B cell (primary cell): ENCODE data around the gene HMGCS1. TPM values are rescaled to one million over a fixed set of nuclear protein-coding genes. Genes with fewer than 3 reads are reported as not detected.

ENCODE experiments used
- ATAC-seq: fragments of 200-7000 bp; cut with Tn5 transposase; one replicate; pipeline ENCODE4 v1.10.0; 2021; ENCODE audit warnings: low read depth, mild to moderate bottlenecking, moderate number of reproducible peaks, moderate library complexity
- CTCF ChIA-PET: fragments of 350-600 bp; sonication (Branson Sonifier 250); formaldehyde crosslinking; loops from one replicate; lab custom pipeline; 2021; ENCODE audit warnings: antibody characterized with exemption, inconsistent platforms; lab: Charles Lee
- POLR2A ChIA-PET: fragments of 350-600 bp; sonication (Branson Sonifier 250); formaldehyde crosslinking; loops from one replicate; lab custom pipeline; 2021; ENCODE audit warnings: antibody characterized with exemption; lab: Charles Lee
- DNase-seq: peaks from one replicate; pipeline ENCODE4 v3.0.0; 2013
- H2AFZ ChIP-seq: 2 replicates; pipeline ENCODE4 v1.6.1; 2012; ENCODE audit warnings: mild to moderate bottlenecking, low read depth, low read length; ENCODE audit not compliant: insufficient read depth, poor library complexity, severe bottlenecking
- H3K27ac ChIP-seq, 2 donors: 1 replicate in 1 of 2; 2 replicates in 1 of 2; pipeline ENCODE4 v1.5.1; 2012 to 2013; ENCODE audit warnings: low read length in 2 of 2, mild to moderate bottlenecking in 2 of 2, moderate library complexity in 1 of 2
- H3K27me3 ChIP-seq, 4 experiments: fragments of 200-600 bp in 1 of 4; sonication (generic) in 1 of 4; replicated peaks in 1 of 4; 1 replicate in 2 of 4; 2 replicates in 2 of 4; pipeline versions ENCODE4 v1.6.1 to v1.7.0; 2013 to 2016; ENCODE audit warnings: low read length in 3 of 4, mild to moderate bottlenecking in 2 of 4, mixed read lengths in 1 of 4, moderate library complexity in 1 of 4; ENCODE audit not compliant: insufficient read depth in 4 of 4, control insufficient read depth in 3 of 4; ENCODE audit errors: control extremely low read depth in 1 of 4
- H3K36me3 ChIP-seq, 2 experiments: replicated peaks in 1 of 2; 1 replicate in 1 of 2; 2 replicates in 1 of 2; pipeline versions ENCODE4 v1.6.1 to v1.7.1; 2013; ENCODE audit warnings: low read length in 1 of 2; ENCODE audit not compliant: insufficient read depth in 2 of 2, control insufficient read depth in 1 of 2; ENCODE audit errors: control extremely low read depth in 1 of 2, extremely low read depth in 1 of 2
- H3K4me1 ChIP-seq, 2 donors: fragments of 200-600 bp in 1 of 2; sonication (generic) in 1 of 2; 1 replicate in 1 of 2; 2 replicates in 1 of 2; pipeline versions ENCODE4 v1.5.1 to v1.6.1; 2013 to 2017; ENCODE audit warnings: low read length in 2 of 2; ENCODE audit not compliant: control insufficient read depth in 2 of 2, insufficient read depth in 2 of 2
- H3K4me2 ChIP-seq: replicated peaks from 2 replicates; pipeline ENCODE3; 2012; ENCODE audit warnings: mild to moderate bottlenecking, low read depth, low read length; ENCODE audit not compliant: poor library complexity, severe bottlenecking
- H3K4me3 ChIP-seq, 5 experiments: fragments of 200-600 bp in 1 of 5; sonication (generic) in 1 of 5; 1 replicate in 3 of 5; 2 replicates in 2 of 5; pipeline versions ENCODE4 v1.5.1 to v1.7.0; 2011 to 2016; ENCODE audit warnings: low read length in 4 of 5, mild to moderate bottlenecking in 4 of 5, low read depth in 2 of 5, control low read depth in 1 of 5, moderate library complexity in 1 of 5; ENCODE audit not compliant: insufficient read depth in 1 of 5; ENCODE audit errors: control extremely low read depth in 1 of 5, extremely low read depth in 1 of 5
- H3K79me2 ChIP-seq: fragments of 200-600 bp; sonication (generic); one replicate; pipeline ENCODE4 v1.6.0; 2016; ENCODE audit warnings: low read length; ENCODE audit not compliant: control insufficient read depth, insufficient read depth
- H3K9ac ChIP-seq: fragments of 200-600 bp; sonication (generic); 2 replicates; pipeline ENCODE4 v1.6.1; 2017; ENCODE audit warnings: mild to moderate bottlenecking, low read length, moderate library complexity
- H3K9me3 ChIP-seq, 3 donors: one replicate each; pipeline versions ENCODE4 v1.6.1 to v1.7.1; 2013; ENCODE audit warnings: low read length in 2 of 3; ENCODE audit not compliant: control insufficient read depth in 2 of 3, insufficient read depth in 1 of 3; ENCODE audit errors: control extremely low read depth in 1 of 3
- H4K20me1 ChIP-seq: 2 replicates; pipeline ENCODE4 v1.6.0; 2012; ENCODE audit warnings: mild to moderate bottlenecking, low read length; ENCODE audit not compliant: insufficient read depth, control insufficient read depth, poor library complexity, severe bottlenecking
- H3K27ac Mint-ChIP-seq: one replicate; pipeline ENCODE4 v1.8.0; 2021; ENCODE audit warnings: mixed read lengths
- H3K27me3 Mint-ChIP-seq: one replicate; pipeline ENCODE4 v1.8.0; 2021; ENCODE audit warnings: mixed read lengths
- H3K4me1 Mint-ChIP-seq: one replicate; pipeline ENCODE4 v1.8.0; 2021; ENCODE audit warnings: mixed read lengths
- H3K4me3 Mint-ChIP-seq: one replicate; pipeline ENCODE4 v1.8.0; 2021; ENCODE audit warnings: mixed read lengths
- H3K9me3 Mint-ChIP-seq: one replicate; pipeline ENCODE4 v1.8.0; 2022; ENCODE audit warnings: mixed read lengths; ENCODE audit not compliant: insufficient read depth
- CTCF ChIP-seq: fragments of 200-600 bp; IDR thresholded peaks from one replicate; pipeline ENCODE4 v1.8.0; 2022; ENCODE audit warnings: antibody characterized with exemption, mild to moderate bottlenecking
- EZH2 ChIP-seq: IDR thresholded peaks from 2 replicates; pipeline ENCODE4 v1.6.1; 2012; ENCODE audit warnings: borderline replicate concordance, low read depth, mild to moderate bottlenecking, moderate library complexity, low read length; ENCODE audit not compliant: insufficient read depth, poor library complexity, severe bottlenecking
- WGBS: methylation state at CpG from one replicate; pipeline ENCODE4 v1.1.5; 2013; ENCODE audit warnings: missing lambda C conversion rate; ENCODE audit not compliant: insufficient coverage; 5-methylcytosine and 5-hydroxymethylcytosine counted together
- intact Hi-C: fragments of 100-400 bp; cut with micrococcal nuclease; formaldehyde crosslinking; loops from one replicate; pipeline ENCODE4 v1.10.0; 2022
- polyA plus RNA-seq: library from polyadenylated mRNA; depleted of rRNA; stranded (reverse); fragments of >200 nt; gene quantifications from 2 replicates; pipeline ENCODE4 v1.2.3, GENCODE V29; 2012
- total RNA-seq, 2 donors: library from RNA; stranded (reverse); fragments of 120-200 nt in 1 of 2; gene quantifications; 1 replicate in 1 of 2; 2 replicates in 1 of 2; pipeline versions ENCODE4 v1.2.3 to v1.2.4, GENCODE V29; 2013 to 2022

Gene HMGCS1
- total and polyA plus RNA-seq, 2 donors (not counting 1 experiment from before 2014, with no cell fraction given) = 16.3 to 68.7 TPM

GRCh38 chr5:43258116-43258515 is 55.1 kb downstream of the HMGCS1 start:
- H3K4me1 ChIP-seq = no peaks in the 10 kb centered on the region
- no peak for TF ChIP-seq CTCF
- no peak for TF ChIP-seq EZH2
- H2AFZ ChIP-seq = no peak overlapping the region
- no peak overlapping the region for H3K27ac ChIP-seq
- H3K79me2 ChIP-seq = no peaks in the 10 kb centered on the region
- H3K36me3 ChIP-seq = no peaks in the 10 kb centered on the region
- Mint-ChIP-seq H3K27me3 (peaks cover 17% of the 10 kb centered on the region), H3K27ac (no peak overlapping the region), H3K4me1 (no peaks in the 10 kb centered on the region), H3K4me3 (no peak overlapping the region), H3K9me3 (peaks cover 2% of the 10 kb centered on the region)
- peaks cover 0 to 2% (median 0%) of the 10 kb centered on the region in 4 experiments for H3K27me3 ChIP-seq
- H3K4me3 ChIP-seq = no peak overlapping the region
- ATAC-seq (no peak), DNase-seq (no peak)
- POLR2A ChIA-PET = no interaction called here
- WGBS = 80% methylated on average over 1 of the region's 1 CpG
- no peak overlapping the region for H3K9ac ChIP-seq
- no peaks in the 10 kb centered on the region for H3K9me3 ChIP-seq
- intact Hi-C loops = no loop called here
- H4K20me1 ChIP-seq = no peaks in the 10 kb centered on the region
- no peak overlapping the region for H3K4me2 ChIP-seq
- CTCF ChIA-PET = no interaction called here

GRCh38 chr5:43256261-43256966 is 56.8 kb downstream of the HMGCS1 start:
- no peak for DNase-seq
- H3K9ac ChIP-seq = no peak overlapping the region
- no peak overlapping the region for H3K27ac ChIP-seq
- WGBS = 90% methylated on average over 1 of the region's 2 CpGs
- ATAC-seq = no peak
- Mint-ChIP-seq H3K27ac (no peak overlapping the region), H3K4me1 (no peaks in the 10 kb centered on the region), H3K9me3 (no peaks in the 10 kb centered on the region), H3K4me3 (no peak overlapping the region), H3K27me3 (peaks cover 19% of the 10 kb centered on the region)
- H3K4me3 ChIP-seq = no peak overlapping the region
- H4K20me1 ChIP-seq = no peaks in the 10 kb centered on the region
- H3K79me2 ChIP-seq = no peaks in the 10 kb centered on the region
- ChIA-PET POLR2A (no interaction called here), CTCF (no interaction called here)
- no peaks in the 10 kb centered on the region for H3K4me1 ChIP-seq
- no peak overlapping the region for H2AFZ ChIP-seq
- no peak overlapping the region for H3K4me2 ChIP-seq
- intact Hi-C loops = no loop called here
- H3K27me3 ChIP-seq = peaks cover 0 to 2% (median 0%) of the 10 kb centered on the region in 4 experiments
- H3K9me3 ChIP-seq = no peaks in the 10 kb centered on the region
- no peaks in the 10 kb centered on the region for H3K36me3 ChIP-seq
- TF ChIP-seq CTCF (no peak), EZH2 (no peak)
